HL-60 (cell line): ENCODE data around the gene FLOT1.
"Not testable (repeated sequence)": the region's sequence is repeated elsewhere in the genome, so short reads cannot be mapped to it uniquely, and the experiment has no call there.

Experiments used
- DNase-seq, 2 experiments: peaks; one replicate each; pipeline ENCODE4 v3.0.0-alpha.2; 2010 to 2020; ENCODE audit warnings: low read depth in 1 of 2, low spot score in 1 of 2
- H3K27ac ChIP-seq: fragments of 250-450 bp; sonication (Bioruptor Pico); replicated peaks from 2 replicates; pipeline ENCODE4 v1.5.1; 2020; ENCODE audit warnings: mild to moderate bottlenecking, moderate library complexity
- H3K27me3 ChIP-seq: fragments of 250-450 bp; sonication (Bioruptor Pico); 2 replicates; pipeline ENCODE4 v1.5.1; 2021; ENCODE audit warnings: mild to moderate bottlenecking, moderate library complexity; ENCODE audit not compliant: insufficient read depth, poor library complexity, severe bottlenecking
- H3K4me3 ChIP-seq: replicated peaks from 2 replicates; pipeline ENCODE4 v1.5.1; 2011; ENCODE audit warnings: mild to moderate bottlenecking, control low read depth, low read length; ENCODE audit not compliant: insufficient read depth
- GABPA ChIP-seq: IDR thresholded peaks from 2 replicates; pipeline ENCODE4 v1.6.1; 2012; ENCODE audit warnings: low read depth
- POLR2AphosphoS5 ChIP-seq: IDR thresholded peaks from 2 replicates; pipeline ENCODE4 v1.6.1; 2012; ENCODE audit warnings: low read depth
- SPI1 ChIP-seq: IDR thresholded peaks from 2 replicates; pipeline ENCODE4 v1.6.1; 2012; ENCODE audit warnings: low read depth, mild to moderate bottlenecking, borderline replicate concordance
- TF ChIP-seq, protein P1 (sequence below): IDR thresholded peaks from 2 replicates; pipeline ENCODE4 v1.6.1; 2012; ENCODE audit warnings: low read depth; ENCODE audit not compliant: insufficient replicate concordance
- TF ChIP-seq, protein P2 (sequence below): IDR thresholded peaks from one replicate; pipeline ENCODE4 v1.5.1; 2011; ENCODE audit warnings: low read length, control low read depth, inconsistent platforms; ENCODE audit not compliant: insufficient read depth

The FLOT1 gene

DNA sequence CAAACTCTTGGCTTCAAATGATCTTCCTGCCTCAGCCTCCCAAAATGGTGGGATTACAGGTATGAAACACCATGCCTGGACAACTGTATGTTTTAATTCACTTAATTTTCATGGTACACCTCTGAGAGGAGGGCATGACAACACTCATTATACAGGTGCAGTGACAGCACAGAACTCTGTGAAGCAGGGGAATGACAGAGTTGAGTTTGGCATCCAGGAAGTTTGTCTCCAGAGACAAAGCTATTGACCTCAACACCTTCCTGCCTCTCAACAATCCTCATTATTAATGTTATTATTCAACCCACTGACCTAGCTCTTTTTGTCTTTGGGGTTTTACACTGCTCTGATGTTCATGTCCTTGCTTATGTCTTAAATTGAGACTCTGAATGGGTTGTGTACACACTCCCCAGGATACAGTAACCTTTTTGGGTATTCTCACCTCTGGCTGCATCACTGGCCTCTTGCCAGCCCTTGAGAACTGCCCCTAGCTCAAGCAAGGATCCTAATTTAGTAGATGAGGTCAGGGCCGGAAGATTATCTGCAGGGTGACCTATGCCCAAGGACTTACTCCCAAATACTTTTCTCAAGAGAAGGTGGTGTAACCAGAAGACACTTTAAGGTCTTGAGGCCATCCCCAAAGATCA is 14.9 kb upstream of the FLOT1 start:
- TF ChIP-seq, protein P1, sequence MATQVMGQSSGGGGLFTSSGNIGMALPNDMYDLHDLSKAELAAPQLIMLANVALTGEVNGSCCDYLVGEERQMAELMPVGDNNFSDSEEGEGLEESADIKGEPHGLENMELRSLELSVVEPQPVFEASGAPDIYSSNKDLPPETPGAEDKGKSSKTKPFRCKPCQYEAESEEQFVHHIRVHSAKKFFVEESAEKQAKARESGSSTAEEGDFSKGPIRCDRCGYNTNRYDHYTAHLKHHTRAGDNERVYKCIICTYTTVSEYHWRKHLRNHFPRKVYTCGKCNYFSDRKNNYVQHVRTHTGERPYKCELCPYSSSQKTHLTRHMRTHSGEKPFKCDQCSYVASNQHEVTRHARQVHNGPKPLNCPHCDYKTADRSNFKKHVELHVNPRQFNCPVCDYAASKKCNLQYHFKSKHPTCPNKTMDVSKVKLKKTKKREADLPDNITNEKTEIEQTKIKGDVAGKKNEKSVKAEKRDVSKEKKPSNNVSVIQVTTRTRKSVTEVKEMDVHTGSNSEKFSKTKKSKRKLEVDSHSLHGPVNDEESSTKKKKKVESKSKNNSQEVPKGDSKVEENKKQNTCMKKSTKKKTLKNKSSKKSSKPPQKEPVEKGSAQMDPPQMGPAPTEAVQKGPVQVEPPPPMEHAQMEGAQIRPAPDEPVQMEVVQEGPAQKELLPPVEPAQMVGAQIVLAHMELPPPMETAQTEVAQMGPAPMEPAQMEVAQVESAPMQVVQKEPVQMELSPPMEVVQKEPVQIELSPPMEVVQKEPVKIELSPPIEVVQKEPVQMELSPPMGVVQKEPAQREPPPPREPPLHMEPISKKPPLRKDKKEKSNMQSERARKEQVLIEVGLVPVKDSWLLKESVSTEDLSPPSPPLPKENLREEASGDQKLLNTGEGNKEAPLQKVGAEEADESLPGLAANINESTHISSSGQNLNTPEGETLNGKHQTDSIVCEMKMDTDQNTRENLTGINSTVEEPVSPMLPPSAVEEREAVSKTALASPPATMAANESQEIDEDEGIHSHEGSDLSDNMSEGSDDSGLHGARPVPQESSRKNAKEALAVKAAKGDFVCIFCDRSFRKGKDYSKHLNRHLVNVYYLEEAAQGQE, result no peak
- TF ChIP-seq POLR2AphosphoS5, result no peak
- no peak for TF ChIP-seq GABPA
- TF ChIP-seq SPI1, result no peak
- TF ChIP-seq, protein P2, sequence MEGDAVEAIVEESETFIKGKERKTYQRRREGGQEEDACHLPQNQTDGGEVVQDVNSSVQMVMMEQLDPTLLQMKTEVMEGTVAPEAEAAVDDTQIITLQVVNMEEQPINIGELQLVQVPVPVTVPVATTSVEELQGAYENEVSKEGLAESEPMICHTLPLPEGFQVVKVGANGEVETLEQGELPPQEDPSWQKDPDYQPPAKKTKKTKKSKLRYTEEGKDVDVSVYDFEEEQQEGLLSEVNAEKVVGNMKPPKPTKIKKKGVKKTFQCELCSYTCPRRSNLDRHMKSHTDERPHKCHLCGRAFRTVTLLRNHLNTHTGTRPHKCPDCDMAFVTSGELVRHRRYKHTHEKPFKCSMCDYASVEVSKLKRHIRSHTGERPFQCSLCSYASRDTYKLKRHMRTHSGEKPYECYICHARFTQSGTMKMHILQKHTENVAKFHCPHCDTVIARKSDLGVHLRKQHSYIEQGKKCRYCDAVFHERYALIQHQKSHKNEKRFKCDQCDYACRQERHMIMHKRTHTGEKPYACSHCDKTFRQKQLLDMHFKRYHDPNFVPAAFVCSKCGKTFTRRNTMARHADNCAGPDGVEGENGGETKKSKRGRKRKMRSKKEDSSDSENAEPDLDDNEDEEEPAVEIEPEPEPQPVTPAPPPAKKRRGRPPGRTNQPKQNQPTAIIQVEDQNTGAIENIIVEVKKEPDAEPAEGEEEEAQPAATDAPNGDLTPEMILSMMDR, result no peak
- Histone ChIP-seq H3K27ac (no peak overlapping the region), H3K4me3 (no peak overlapping the region), H3K27me3 (no peaks in the 10 kb centered on the region)
- no peak for DNase-seq

DNA sequence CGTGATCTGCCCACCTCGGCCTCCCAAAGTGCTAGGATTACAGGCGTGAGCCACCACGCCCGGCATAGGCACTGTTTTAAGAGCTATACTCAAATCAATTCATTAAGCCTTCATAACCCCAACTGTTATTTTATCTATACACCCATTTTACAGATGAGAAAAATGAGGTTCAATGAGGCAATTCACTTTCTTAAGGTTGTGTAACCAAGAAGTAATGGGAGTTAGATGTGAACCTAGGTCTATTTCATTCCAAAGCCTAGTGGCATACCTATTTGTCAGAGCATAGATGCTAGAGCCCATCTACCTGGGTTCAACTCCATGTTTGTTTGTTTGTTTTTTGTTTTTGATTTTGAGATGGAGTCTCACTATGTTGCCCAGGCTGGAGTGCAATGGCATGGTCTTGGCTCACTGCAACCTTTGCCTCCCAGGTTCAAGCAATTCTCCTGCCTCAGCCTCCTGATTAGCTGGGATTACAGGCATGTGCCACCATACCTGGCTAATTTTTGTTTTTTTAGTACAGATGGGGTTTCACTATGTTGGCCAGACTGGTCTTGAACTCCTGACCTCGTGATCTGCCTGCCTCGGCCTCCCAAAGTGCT is 14.0 kb upstream of the FLOT1 start:
- not testable (repeated sequence) for H3K4me3 ChIP-seq, H3K27me3 ChIP-seq, H3K27ac ChIP-seq, DNase-seq

DNA sequence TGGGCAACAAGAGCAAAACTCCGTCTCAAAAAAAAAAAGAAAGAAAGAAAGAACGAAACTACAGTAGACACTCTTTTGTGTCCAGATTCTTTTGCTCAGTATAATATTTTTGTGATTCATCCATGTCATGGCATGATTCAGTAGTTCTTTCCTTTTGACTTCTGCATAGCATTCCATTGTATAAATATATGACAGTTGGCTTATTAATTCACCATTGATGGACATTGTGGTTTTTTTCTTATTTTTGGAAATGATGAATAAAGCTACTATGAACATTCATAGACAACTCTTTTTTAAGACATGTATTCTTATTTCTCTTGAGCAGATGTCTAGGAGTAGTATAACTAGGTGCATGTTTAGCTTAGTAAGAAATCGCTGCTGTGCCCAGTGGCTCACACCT is 12.1 kb upstream of the FLOT1 start:
- TF ChIP-seq GABPA, result no peak
- no peak for TF ChIP-seq POLR2AphosphoS5
- TF ChIP-seq, protein P2, result no peak
- TF ChIP-seq, protein P1, result no peak
- TF ChIP-seq SPI1, result no peak
- no peak for DNase-seq
- H3K27me3 ChIP-seq, result no peaks in the 10 kb centered on the region
- H3K4me3 ChIP-seq, result no peak overlapping the region
- no peak overlapping the region for H3K27ac ChIP-seq

DNA sequence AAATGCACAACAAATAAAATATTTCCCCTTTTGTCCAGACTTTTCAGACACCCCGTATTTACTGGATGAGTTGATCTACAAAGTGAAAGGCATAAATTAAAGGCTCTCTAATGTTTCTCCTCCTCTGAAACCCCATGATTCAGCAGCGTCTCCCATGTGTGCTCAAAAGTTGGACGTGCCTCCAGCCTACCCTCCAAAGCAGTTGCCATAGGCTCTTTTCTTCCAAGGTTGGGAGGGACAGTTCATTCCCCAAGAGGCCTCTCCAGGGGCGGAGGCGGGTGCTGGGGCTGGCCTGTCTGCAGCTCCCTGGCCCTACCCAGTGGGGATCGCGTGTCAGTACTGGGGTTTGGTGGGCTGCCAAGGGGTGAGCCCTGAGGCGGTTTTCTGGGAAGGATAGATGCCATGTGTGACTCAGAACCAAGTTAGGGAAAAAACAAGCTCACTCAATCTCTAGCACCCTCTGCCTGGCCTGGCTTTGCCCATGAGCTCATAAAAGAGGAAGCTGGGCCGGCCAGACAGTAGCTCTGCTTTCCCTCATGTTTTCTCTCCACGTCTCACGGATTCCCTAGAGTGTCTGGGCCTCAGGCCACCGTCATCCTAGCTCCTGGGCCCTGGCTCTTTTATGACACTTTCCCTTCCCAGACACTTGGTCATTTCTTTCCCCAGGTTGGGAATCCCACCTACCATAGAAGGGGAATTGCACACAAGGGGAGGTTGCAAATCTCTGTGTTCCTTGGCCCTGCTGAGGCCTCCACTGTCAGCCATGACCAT is 9.9 kb upstream of the FLOT1 start:
- peak in 1 of 2 experiments; percentile 58 for DNase-seq
- no peak overlapping the region for H3K4me3 ChIP-seq
- TF ChIP-seq SPI1, result peak; percentile 74; the same call in 1 of the 2 replicates
- TF ChIP-seq, protein P2, result no peak
- TF ChIP-seq, protein P1, result no peak
- no peaks in the 10 kb centered on the region for H3K27me3 ChIP-seq
- no peak overlapping the region for H3K27ac ChIP-seq
